Endodermal cell (in vitro differentiated cells): ENCODE measurements around the gene NME7. TPM values are rescaled to one million over a fixed set of nuclear protein-coding genes. Genes with fewer than 3 reads are reported as not detected.

ENCODE experiments used
- DNase-seq: peaks from one replicate; pipeline ENCODE4 v3.0.0-alpha.2; 2017
- H3K27ac ChIP-seq: 2 replicates; pipeline ENCODE4 v1.5.1; 2013; ENCODE audit warnings: mild to moderate bottlenecking, low read depth, low read length, moderate library complexity
- H3K27me3 ChIP-seq: 2 replicates; pipeline ENCODE4 v1.6.1; 2013; ENCODE audit warnings: mild to moderate bottlenecking, low read length, moderate library complexity; ENCODE audit not compliant: insufficient read depth, control insufficient read depth, poor library complexity, severe bottlenecking
- H3K36me3 ChIP-seq: 2 replicates; pipeline ENCODE4 v1.7.0; 2013; ENCODE audit warnings: mild to moderate bottlenecking, low read length, moderate library complexity; ENCODE audit not compliant: control insufficient read depth, insufficient read depth
- H3K4me1 ChIP-seq: one replicate; pipeline ENCODE4 v1.7.0; 2013; ENCODE audit warnings: low read length; ENCODE audit not compliant: control insufficient read depth, insufficient read depth
- H3K4me3 ChIP-seq: 2 replicates; pipeline ENCODE4 v1.5.1; 2013; ENCODE audit warnings: mild to moderate bottlenecking, low read length, moderate library complexity
- H3K9ac ChIP-seq: 2 replicates; pipeline ENCODE4 v1.6.1; 2013; ENCODE audit warnings: mild to moderate bottlenecking, low read length, moderate library complexity; ENCODE audit not compliant: poor library complexity, severe bottlenecking; ENCODE audit errors: extremely low read depth
- H3K9me3 ChIP-seq: 2 replicates; pipeline ENCODE4 v1.6.1; 2013; ENCODE audit warnings: mild to moderate bottlenecking, low read length, moderate library complexity; ENCODE audit not compliant: control insufficient read depth
- H3K27ac Mint-ChIP-seq: 2 replicates; pipeline ENCODE4 v1.8.0; 2020; ENCODE audit warnings: mixed read lengths
- H3K27me3 Mint-ChIP-seq: 2 replicates; pipeline ENCODE4 v1.8.0; 2021; ENCODE audit warnings: mild to moderate bottlenecking, mixed read lengths; ENCODE audit not compliant: insufficient read depth
- H3K36me3 Mint-ChIP-seq: 2 replicates; pipeline ENCODE4 v1.8.0; 2020; ENCODE audit warnings: low read depth, mixed read lengths
- H3K4me1 Mint-ChIP-seq: 2 replicates; pipeline ENCODE4 v1.8.0; 2020; ENCODE audit warnings: mixed read lengths
- H3K4me3 Mint-ChIP-seq: 2 replicates; pipeline ENCODE4 v1.8.0; 2020; ENCODE audit warnings: mild to moderate bottlenecking, moderate library complexity, mixed read lengths
- H3K9me3 Mint-ChIP-seq: 2 replicates; pipeline ENCODE4 v1.8.0; 2020; ENCODE audit warnings: mild to moderate bottlenecking, mixed read lengths
- CTCF ChIP-seq: fragments of 200-600 bp; sonication (generic); conservative IDR thresholded peaks from 2 replicates; pipeline ENCODE4 v1.5.0; 2021; ENCODE audit warnings: antibody characterized with exemption, mild to moderate bottlenecking
- WGBS, 2 experiments: methylation state at CpG; one replicate each; pipeline versions ENCODE4 v1.1.5 to v1.1.7; 2013; ENCODE audit warnings: missing lambda C conversion rate in 2 of 2, mixed read lengths in 1 of 2; ENCODE audit not compliant: insufficient coverage in 1 of 2, insufficient read length in 1 of 2; 5-methylcytosine and 5-hydroxymethylcytosine counted together
- total RNA-seq, 2 donors: library from RNA; stranded (reverse); fragmentation: NEBNext Ultra II Directional in 1 of 2; extraction: Animal tissue kit (Norgen Biotek cat#: 25700) in 1 of 2; gene quantifications; 2 replicates in 1 of 2; 3 replicates in 1 of 2; pipeline ENCODE4 v1.2.1, GENCODE V29; 2021

NME7 gene
- total RNA-seq, 2 donors from 2014 or later, result 28.1 to 32.3 TPM

GRCh38 chr1:169110689-169111447 lies 256.7 kb downstream of the NME7 start:
- Histone ChIP-seq H3K9me3 (no peaks in the 10 kb centered on the region), H3K36me3 (peaks cover 43% of the 10 kb centered on the region), H3K9ac (no peak overlapping the region), H3K27me3 (no peaks in the 10 kb centered on the region), H3K4me3 (peak overlapping the region; percentile 99), H3K27ac (no peak overlapping the region), H3K4me1 (peaks cover 11% of the 10 kb centered on the region)
- H3K36me3 Mint-ChIP-seq, result peaks cover 39% of the 10 kb centered on the region
- H3K27me3 Mint-ChIP-seq, result no peaks in the 10 kb centered on the region
- DNase-seq, result no peak
- peak overlapping the region; percentile 90 for H3K27ac Mint-ChIP-seq
- H3K9me3 Mint-ChIP-seq, result no peaks in the 10 kb centered on the region
- no peak for TF ChIP-seq CTCF
- WGBS, 2 experiments, result 85 to 93% methylated on average over 6 to 7 of the region's 7 CpGs
- peak overlapping the region; percentile 76 for H3K4me3 Mint-ChIP-seq
- H3K4me1 Mint-ChIP-seq, result peaks cover 50% of the 10 kb centered on the region

GRCh38 chr1:169110236-169110635 lies 257.4 kb downstream of the NME7 start:
- peaks cover 48% of the 10 kb centered on the region for H3K4me1 Mint-ChIP-seq
- H3K9me3 ChIP-seq, result no peaks in the 10 kb centered on the region
- no peak for DNase-seq
- no peak for TF ChIP-seq CTCF
- peak overlapping the region; percentile 99 for H3K4me3 ChIP-seq
- peak overlapping the region; percentile 76 for H3K4me3 Mint-ChIP-seq
- peak overlapping the region; percentile 90 for H3K27ac Mint-ChIP-seq
- peaks cover 11% of the 10 kb centered on the region for H3K4me1 ChIP-seq
- no peaks in the 10 kb centered on the region for H3K27me3 Mint-ChIP-seq
- no peaks in the 10 kb centered on the region for H3K9me3 Mint-ChIP-seq
- H3K9ac ChIP-seq, result no peak overlapping the region
- no peak overlapping the region for H3K27ac ChIP-seq
- H3K36me3 Mint-ChIP-seq, result peaks cover 37% of the 10 kb centered on the region
- H3K27me3 ChIP-seq, result peaks cover 1% of the 10 kb centered on the region
- peaks cover 39% of the 10 kb centered on the region for H3K36me3 ChIP-seq
- WGBS, 2 experiments, result 51 to 60% methylated on average over 3 of the region's 3 CpGs

- Histone ChIP-seq H3K9ac (peak overlapping the region; percentile 35), H3K4me1 (peaks cover 11% of the 10 kb centered on the region), H3K9me3 (no peaks in the 10 kb centered on the region), H3K27me3 (peaks cover 7% of the 10 kb centered on the region), H3K27ac (peak overlapping the region; percentile 31), H3K36me3 (peaks cover 35% of the 10 kb centered on the region), H3K4me3 (peak overlapping the region; percentile 99)
- 29 to 50% methylated on average over 3 to 8 of the region's 8 CpGs for WGBS, 2 experiments
- Mint-ChIP-seq H3K27ac (peak overlapping the region; percentile 90), H3K9me3 (no peaks in the 10 kb centered on the region), H3K27me3 (no peaks in the 10 kb centered on the region), H3K36me3 (peaks cover 32% of the 10 kb centered on the region), H3K4me1 (peaks cover 54% of the 10 kb centered on the region), H3K4me3 (peak overlapping the region; percentile 76)
- TF ChIP-seq CTCF, result no peak
- DNase-seq, result peak; percentile 69
These were observed 257.9 kb downstream of the NME7 start for GRCh38 chr1:169109561-169110134.
